ENCODE results near the gene MTMR12.
A peak's percentile ranks its signal among the peaks of the same experiment; 100 is the strongest.

MTMR12 gene

DNA sequence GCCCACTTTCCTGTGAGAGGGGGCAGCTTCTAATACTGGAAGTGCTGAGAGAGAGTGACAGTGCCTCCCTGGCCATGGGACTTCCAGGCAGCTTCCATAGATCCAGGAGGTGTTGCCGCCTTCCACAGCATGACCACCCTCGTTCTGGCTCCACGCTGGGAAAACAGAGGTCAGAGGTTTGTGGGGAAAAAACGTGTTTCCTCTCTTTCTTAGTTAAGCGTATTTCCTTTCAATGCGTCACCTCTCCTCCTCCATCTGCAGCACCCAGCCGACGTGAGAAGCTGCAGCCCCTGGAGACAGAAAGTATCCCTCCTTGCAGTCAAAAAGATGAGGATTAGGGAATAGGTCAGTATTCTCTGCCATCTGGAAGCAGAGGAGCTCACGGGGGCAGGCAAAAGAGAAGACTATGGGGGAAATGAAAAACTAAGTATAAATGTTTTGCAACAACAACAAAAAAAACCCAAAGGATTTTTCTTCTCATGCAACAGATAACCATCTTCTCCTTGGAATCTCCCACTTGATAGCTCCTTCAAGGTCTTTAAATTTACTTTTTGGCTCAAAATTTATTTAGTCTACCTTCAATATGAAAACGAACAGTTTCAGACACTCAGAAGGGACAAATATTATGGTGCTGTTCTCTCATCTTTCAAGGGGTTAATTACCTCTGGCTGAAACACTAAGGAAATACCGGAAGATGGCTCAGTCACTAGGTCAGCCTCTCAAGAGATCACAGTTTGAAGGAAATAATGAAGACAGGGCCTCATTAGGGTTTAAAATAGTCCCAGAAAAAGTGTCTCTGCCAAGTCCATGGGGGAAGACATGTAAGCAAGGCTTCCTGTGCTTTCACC is 38.0 kb downstream of the MTMR12 start:
- no peak for DNase-seq (ENCODE audit: low read depth in 2 of 2)

DNA sequence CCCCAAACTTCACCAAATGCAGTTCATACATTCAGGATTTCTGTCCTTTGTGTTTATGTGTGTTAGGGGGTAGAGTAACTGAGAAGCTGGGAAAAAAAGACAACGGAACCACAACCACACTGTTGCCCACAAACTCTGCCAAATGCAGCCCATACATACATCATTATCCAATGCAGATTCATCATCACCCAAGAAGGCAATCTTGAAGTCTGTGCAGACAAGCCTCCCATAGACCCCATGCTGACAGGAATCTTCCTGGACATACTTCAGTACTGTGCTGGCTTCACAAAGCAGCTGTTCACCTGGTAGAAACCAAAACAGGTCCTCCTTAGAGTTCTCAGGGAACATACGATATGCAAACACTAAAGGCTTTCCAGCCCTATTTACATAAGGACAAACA is 38.9 kb downstream of the MTMR12 start:
- no peak for DNase-seq (ENCODE audit: low read depth in 2 of 2)

DNA sequence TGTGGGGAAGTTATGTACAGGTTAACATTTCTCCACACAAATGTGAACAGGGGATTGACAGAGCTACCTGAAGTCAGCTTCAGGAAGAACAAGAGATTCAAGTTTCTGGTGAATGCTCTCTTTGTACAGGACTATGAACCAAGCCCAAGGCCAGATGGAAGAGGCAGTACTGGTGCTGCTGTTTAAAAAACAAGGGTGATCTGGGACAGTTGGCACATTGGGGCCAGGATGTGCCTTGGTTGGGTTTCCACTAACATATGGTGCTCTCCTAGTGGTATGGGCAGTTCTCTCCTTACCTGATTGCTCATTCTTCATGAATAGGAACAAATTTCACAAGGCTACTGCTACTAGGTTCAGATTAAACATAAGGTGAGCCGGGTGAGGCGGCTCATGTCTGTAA is 40.0 kb downstream of the MTMR12 start:
- no peak for DNase-seq (ENCODE audit: low read depth in 2 of 2)

DNA sequence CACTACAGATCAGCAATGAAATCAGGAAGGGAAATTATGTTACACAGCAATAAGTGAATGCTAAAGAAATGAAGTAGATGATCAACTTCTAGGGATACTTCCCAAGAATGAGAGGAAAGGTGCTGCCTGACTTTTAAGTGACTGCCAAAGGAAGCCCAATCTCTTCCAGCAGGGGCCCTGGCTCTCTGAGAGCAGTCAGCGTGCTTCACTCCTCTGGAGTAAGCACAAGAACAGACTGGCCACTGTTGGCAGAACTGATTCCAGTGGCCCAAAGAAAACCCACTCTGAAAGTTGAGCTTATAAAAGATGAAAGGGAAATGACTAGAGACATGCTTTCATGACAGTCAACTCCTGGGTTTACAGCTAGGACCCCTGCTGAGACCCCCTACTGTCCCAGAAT is 41.8 kb downstream of the MTMR12 start:
- DNase-seq (ENCODE audit: low read depth in 2 of 2), result no peak

DNA sequence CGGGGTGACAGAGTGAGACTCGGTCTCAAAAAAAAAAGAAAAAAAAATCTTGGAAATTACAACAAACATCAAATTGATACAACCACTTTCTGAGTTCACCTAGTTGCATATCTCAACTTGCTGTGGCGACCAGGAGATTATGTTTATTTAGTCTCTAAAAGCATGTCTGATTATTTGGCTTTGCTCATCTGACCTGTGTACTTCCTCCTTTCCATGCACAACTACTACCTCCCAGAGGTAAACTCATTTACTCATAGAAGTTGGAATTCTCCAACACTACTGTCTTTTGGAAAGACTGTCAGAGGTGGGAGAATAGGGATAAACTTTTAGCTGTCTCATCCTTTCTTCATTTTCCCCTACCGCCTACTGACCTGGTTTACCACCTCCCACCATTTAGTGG is 42.6 kb downstream of the MTMR12 start:
- DNase-seq (ENCODE audit: low read depth in 2 of 2), result no peak

DNA sequence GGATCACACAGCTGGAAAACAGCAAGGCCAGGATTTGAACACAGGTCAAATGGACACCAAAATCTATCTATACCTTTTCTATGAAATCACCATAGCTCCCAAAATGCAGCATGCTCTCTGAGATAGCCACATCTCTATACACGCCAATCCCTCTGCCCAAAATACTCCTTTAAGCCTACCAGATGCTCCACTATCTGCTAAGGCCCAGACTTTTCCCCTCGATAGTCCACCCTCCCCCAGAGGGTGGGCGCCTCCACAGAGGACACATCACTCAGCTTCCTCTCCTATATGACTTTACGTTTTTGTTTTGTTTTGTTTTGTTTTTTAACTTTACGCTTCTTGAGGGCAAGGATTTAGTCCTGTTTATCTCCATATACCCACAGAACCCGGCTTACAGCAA is 46.8 kb downstream of the MTMR12 start:
- DNase-seq (ENCODE audit: low read depth in 2 of 2), result no peak

DNA sequence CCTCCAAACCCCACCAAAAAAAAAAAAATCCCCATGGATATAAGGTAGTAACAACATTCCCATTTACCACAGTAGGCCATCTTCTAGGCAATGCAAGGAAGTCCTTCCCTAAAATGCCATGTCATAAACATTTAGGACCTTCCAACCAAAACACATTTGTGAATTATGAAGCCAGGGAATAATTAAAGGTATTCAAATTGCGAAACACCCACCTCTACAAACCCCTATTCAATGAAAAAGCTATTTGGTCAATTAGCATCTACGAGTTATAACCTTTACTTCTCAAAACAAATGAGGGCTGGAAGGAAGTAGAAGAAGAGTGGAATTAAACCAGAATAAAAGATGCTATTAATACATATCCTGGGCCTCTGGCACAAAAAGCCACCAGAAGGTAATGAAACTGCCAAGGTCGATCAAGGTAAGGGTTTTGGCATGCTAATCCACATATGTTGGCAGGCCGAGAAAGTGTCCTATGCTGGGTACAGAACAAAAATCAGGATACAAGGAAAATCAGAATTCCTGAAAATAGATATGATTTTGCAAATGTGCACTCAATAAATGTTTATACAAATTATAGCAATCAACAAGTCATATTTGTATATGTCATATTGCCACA is 47.7 kb downstream of the MTMR12 start:
- no peak for DNase-seq (ENCODE audit: low read depth in 2 of 2)

DNA sequence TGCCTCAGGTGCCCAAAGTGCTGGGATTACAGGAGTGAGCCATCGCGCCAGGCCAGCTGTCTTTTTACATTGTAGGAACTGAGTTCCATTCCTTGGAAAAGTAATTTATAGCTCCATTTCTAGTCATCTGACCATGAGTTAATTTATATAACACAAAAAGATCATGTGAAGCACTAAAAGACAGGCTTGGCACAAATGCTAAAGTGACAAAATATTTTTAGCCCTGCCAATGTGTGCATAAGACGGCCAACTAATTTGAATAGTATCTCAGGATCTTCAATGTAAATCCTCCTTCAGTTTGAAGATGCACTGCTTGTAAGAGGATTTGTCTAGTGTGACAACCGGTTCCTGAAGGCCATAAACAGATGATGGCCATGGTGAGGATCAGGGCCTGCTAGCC is 49.1 kb downstream of the MTMR12 start:
- DNase-seq (ENCODE audit: low read depth in 2 of 2), result no peak

DNA sequence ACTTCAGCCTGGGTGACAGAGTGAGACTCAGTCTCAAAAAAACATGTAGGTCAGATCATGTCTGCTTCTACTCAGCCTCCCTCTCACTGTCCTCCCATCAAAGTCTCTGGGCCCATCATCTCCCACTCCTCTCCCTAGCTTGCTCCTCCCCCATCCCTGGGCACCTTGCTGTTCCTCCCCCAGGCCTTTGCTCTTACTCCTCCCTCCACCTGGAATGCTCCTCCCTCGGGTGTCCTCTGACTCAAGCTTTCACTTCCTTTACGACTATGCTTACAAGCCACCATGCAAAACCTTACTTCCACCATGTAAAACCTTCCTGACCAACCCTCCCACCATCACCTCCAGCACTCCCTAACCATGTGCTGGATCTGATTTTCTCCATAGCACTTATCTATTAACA is 51.5 kb downstream of the MTMR12 start:
- peak in 1 of 2 donors; percentile 8 for DNase-seq (ENCODE audit: low read depth in 2 of 2)

DNA sequence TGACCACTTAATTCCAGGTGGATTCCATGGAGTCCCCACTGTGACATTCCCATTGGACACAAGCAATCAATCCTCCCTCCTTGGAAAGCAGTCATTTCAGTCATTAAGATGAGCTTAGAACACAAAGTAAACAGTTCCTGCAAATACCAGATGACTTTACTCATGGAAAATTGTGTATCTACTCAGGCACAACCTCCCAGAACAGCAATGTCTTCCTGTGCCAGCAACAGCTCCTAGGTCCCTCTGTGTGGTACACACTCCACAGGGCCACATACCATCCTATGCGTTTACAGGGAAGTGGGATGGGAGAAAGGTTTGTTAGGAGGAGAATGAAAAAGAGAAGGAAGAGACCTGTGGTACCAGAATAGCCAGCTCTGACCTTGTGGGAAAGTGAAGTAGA is 53.7 kb downstream of the MTMR12 start:
- DNase-seq (ENCODE audit: low read depth in 2 of 2), result no peak

DNA sequence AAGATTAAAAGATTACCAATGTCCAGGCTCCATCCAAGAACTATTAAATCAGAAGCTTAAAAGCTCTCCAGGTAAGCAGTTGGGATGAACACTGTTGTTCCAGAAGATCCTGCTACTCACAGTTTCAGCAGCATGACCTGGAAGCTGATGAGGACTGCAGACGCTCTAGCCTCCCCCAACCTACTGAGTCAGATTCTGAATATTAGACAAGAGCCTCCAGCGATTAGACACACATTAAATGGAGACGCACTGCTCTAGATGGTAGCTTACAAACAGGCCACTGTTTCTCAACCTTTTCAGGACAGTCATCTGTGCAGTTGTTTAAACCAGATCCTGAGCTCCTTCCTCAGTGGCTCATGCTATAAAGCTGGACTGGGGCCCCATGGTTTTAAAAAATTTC is 54.3 kb downstream of the MTMR12 start:
- no peak for DNase-seq (ENCODE audit: low read depth in 2 of 2)

DNA sequence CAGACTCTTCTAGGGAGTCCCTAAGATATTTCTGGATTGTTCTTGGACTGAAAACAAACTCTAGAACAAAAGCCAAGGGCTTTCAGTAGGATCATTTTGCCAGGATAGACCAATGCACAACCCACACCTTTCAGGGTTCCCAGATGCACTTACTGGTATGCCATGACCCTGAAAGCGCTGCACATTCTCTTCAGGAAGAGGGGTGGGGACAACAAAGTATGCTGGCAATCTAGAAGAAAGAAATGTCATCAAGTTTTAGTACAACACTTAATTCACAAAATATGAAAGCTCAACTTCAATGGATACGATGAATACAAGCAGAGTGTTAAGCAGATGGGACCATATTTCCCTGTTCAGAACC is 57.2 kb downstream of the MTMR12 start:
- DNase-seq (ENCODE audit: low read depth in 2 of 2), result no peak

DNA sequence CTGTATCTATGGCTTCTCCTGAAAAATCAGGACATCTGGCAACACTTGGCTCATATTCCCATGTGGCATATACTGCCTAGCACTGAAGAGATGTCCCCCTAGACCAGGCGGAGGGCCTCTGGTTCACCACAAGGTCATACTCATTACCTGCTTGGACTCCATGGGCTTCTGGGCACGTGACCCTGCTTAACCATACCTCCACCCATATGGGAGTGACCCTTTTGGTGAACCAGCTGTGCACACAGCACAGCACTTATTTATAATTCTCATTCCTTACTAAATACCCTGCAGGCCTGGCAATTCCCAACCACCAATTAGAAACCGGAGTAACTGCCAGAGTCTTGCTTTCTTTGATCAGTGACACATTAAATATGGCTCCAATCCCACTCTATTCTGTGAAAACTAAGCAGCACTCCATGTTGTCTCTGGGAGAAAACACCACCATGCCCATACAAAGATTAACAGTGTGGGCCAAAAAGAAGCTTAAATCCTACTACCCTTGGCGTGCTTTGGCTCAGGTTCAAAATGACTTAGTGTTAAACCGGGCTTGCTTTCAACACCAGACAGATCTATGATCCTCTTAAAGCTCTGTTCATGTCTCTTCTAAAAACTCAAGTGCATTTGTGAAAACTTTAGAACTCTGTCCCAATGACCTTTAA is 57.7 kb downstream of the MTMR12 start:
- no peak for DNase-seq (ENCODE audit: low read depth in 2 of 2)

DNA sequence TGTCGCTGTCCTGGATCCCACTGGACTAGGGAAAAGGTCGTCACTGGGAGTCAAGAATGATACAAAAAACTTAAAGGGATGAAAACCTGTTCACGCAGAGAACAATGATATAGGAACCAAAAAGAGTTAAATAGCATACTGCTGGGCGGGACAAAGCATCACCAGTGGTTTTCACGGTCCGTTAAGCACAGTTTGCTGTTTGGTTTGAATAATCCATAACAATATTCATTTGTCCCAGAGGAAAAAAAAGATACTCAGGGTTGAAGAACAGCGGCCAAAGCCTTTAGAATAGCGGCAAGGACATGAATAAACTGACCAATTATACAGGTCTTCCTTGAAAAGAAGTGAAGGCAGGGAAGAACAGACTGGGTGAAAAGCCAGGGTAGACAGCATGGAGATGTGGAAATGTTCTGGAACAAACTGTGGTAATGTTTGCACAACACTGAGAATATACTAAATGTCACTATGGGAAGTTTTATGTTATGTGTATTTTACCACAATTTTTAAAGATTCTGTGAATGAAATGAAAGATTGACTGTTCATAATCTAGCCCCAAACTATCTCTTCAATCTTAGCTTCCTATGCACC is 60.8 kb downstream of the MTMR12 start:
- DNase-seq (ENCODE audit: low read depth in 2 of 2), result no peak

DNA sequence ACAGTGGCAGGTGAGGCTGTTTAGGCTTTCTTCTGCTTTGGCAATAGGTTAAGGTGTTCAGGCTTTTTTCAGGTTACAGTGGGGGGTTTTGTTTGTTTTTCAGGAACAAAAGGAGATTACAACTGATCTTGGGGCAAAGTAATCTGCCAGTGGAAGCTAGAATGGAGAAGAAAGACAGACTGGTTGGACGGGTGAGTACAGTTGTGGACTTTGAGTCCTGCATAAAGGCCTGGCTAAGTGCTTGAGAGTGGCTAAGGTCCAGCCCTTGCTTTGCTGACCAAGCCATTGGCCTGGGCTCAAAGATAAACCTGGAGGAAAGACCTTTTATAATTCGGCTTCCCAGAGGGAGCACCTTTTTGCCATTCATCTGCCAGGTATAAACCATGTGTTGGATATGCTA is 63.1 kb downstream of the MTMR12 start:
- DNase-seq (ENCODE audit: low read depth in 2 of 2), result no peak

DNA sequence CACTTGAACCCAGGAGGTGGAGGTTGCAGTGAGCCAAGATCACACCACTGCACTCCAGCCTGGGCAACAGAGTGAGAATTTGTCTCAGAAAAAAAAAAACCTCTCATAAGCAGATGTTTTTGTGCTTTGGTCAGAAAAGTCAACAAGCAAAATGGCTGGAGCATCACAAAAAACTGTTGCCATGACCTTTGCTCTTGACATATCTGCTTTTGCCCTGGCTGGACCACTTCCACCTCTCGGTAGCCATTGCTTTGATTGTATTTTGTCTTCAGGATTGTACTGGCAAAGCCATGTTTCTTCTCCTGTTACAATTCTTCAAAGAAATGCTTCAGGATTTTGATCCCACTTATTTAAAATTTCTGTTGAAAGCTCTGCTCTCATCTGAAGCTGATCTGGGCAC is 67.0 kb downstream of the MTMR12 start:
- DNase-seq (ENCODE audit: low read depth in 2 of 2), result no peak

DNA sequence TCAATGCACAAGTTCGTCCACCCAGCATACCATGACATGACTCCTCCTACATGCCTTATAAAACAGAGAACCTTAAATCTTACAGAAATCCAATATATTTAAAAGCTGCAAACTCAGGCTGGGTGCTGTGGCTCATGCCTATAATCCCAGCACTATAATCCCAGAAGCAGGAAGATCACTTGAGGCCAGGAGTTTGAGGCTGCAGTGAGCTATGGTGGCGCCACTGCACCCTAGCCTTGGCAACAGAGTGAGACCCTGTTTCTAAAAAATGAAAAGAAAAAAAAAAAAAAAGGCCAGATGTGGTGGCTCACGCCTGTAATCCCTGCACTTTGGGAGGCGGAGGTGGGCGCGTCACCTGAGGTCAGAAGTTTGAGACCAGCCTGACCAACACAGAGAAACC is 68.7 kb downstream of the MTMR12 start:
- DNase-seq (ENCODE audit: low read depth in 2 of 2), result no peak

DNA sequence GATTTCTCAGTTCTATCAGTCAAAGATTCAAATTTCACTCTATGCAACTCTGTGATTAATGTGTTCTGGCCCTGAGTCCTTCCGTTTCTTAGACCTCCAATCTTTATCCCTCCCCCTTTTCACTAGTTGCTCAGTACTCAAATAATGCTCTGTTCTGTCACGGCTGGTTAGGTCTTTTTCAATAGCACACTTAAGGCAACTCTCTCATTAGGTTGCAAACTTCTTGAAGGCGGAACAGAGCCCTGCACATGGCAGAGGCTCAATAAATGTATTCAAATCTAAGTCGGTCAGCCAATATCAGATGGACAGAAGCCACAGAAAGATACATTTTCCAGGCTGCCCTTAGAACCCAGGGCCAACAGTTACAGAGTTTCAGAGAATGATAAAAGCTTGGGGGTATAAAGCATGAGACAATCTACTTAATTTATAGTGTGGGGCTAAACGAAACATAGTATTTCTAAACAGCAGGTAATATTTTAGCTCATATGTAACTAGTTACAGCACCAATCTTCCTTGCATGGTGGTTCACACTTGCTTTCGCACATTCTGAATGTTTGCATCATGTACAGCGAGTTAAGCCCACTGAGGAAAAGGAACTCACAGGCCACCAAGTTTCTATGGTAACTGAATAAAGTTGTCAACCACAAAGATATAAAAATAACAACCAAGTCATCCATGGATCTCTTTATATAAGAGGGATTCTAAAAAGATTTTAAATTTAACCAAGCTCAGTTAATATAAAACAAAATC is 71.5 kb downstream of the MTMR12 start:
- no peak for DNase-seq (ENCODE audit: low read depth in 2 of 2)

DNA sequence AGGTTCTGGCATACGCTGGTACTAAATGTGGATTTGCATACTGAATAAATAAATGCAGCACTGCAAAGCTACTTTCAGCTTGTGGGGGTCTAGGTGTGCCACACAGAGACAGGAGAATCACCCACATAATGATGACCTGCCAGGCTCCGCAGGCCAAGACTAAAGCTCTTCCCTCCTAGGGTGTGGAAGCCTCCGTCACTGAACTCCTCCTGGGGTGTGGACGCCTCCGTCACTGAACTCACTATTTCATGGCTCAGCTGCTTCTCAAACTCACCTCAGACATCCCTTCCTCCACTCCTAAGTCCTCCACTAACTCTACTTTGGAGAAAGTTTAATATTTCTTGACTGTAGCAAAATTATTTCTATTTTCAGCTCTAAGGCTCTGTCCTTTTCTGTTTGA is 73.4 kb downstream of the MTMR12 start:
- DNase-seq (ENCODE audit: low read depth in 2 of 2), result no peak

DNA sequence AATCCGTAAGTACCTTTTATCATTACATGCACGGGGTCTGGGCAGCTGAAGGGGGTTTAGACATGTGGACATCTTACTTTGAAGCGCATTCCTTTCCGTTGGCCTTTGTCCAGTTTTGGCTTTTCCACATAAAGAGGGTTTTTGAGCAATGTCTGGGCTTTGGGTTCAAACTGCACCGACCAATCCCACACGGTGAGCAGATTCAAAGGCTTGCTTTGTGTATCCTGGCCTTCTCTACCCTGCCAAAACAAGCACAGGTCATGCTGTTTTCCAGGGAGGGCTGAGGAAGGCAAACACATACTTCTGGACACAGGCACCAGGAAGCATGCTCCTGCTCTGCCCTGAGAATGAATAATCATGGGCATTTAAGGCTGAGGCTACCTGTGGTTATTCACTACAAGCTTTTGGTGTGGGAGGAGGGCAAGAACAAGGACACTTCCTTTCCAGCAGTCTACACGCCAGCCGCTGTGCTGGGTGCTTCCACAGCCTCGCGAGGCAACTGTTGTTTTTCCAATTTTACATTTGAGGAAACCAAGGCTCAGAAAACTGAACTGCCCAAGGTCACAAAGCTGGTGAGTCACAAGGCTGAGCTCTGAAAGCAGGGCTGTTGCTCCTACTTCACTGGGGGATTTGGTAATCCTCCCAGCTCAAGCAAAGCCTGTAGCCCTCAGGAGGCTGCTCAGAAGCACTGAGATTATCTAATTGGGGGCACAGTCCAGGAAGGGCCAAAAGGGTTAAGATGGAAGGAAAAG is 78.9 kb downstream of the MTMR12 start:
- no peak for DNase-seq (ENCODE audit: low read depth in 2 of 2)

DNA sequence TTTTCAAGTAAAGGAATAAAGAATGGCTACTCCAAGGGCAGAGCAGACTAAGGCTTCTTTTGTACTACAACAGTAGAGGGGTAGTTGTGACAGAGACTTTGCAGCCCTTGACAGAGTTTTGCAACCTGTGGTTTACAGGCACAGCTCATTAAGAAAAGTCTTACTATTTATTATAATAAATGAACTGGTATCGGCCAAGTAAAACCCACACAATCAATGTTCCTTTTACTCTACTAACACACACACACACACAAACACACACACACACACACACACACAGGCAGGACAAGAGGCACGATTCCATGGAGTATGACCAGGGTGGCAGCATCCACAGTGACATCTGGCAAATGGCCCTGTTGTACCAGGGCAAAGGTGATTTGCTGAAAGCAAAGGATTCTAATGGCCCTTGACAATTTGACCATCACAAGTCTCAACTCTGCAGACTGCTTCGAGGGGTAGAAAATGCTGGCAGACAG is 79.5 kb downstream of the MTMR12 start:
- DNase-seq (ENCODE audit: low read depth in 2 of 2), result no peak

All from stimulated activated CD4-positive, alpha-beta T cell treated with anti-CD3 and anti-CD28 coated beads, Interleukin-15, amount 100 ng/mL, for 48 hours (primary cell).